SK-N-SH treated with all-trans-retinoic acid at 6 μM for 48 hours (cell line): ENCODE data around the gene CCDC167.

Experiments used
- ATAC-seq: fragments of 200-7000 bp; cut with Tn5 transposase; 3 replicates; pipeline ENCODE4 v1.9.1; 2020; ENCODE audit warnings: mild to moderate bottlenecking, moderate library complexity
- ARNTL ChIP-seq: fragments of 450-650 bp; formaldehyde crosslinking; IDR thresholded peaks from 2 replicates; pipeline ENCODE4 v1.5.0; 2020; ENCODE audit warnings: low read depth, mild to moderate bottlenecking, moderate library complexity, borderline replicate concordance
- BACH2 ChIP-seq: fragments of 250-450 bp; sonication (Bioruptor Pico); IDR thresholded peaks from 2 replicates; pipeline ENCODE4 v1.9.0; 2021; ENCODE audit warnings: mild to moderate bottlenecking, borderline replicate concordance
- CREB5 ChIP-seq: fragments of 250-450 bp; sonication (Bioruptor Pico); IDR thresholded peaks from 2 replicates; pipeline ENCODE4 v1.5.1; 2020; ENCODE audit warnings: low read depth, mild to moderate bottlenecking, moderate library complexity
- CSDC2 ChIP-seq: fragments of 250-450 bp; sonication (Bioruptor Pico); IDR thresholded peaks from 2 replicates; pipeline ENCODE4 v1.5.0; 2020; ENCODE audit warnings: mild to moderate bottlenecking, moderate library complexity
- ESRRG ChIP-seq: fragments of 250-450 bp; sonication (Bioruptor Pico); IDR thresholded peaks from 2 replicates; pipeline ENCODE4 v1.6.1; 2021; ENCODE audit warnings: mild to moderate bottlenecking
- GLIS3 ChIP-seq: fragments of 250-450 bp; sonication (Bioruptor Pico); IDR thresholded peaks from 2 replicates; pipeline ENCODE4 v1.5.0; 2020; ENCODE audit warnings: mild to moderate bottlenecking, moderate library complexity
- ISL1 ChIP-seq: fragments of 250-450 bp; sonication (Bioruptor Pico); IDR thresholded peaks from 2 replicates; pipeline ENCODE4 v2.1.2; 2022; ENCODE audit warnings: mild to moderate bottlenecking, moderate library complexity
- OSR1 ChIP-seq: fragments of 250-450 bp; sonication (Bioruptor Pico); IDR thresholded peaks from 2 replicates; pipeline ENCODE4 v1.8.0; 2022; ENCODE audit warnings: moderate library complexity, mild to moderate bottlenecking, inconsistent platforms
- PATZ1 ChIP-seq: fragments of 250-450 bp; sonication (Bioruptor Pico); IDR thresholded peaks from 2 replicates; pipeline ENCODE4 v1.8.0; 2020; ENCODE audit warnings: mild to moderate bottlenecking, moderate library complexity, borderline replicate concordance
- POU6F1 ChIP-seq: fragments of 250-450 bp; sonication (Bioruptor Pico); IDR thresholded peaks from 2 replicates; pipeline ENCODE4 v1.8.0; 2021; ENCODE audit warnings: low read depth, mild to moderate bottlenecking, moderate library complexity, borderline replicate concordance
- PPARA ChIP-seq: fragments of 250-450 bp; sonication (Bioruptor Pico); IDR thresholded peaks from 2 replicates; pipeline ENCODE4 v1.5.0; 2020; ENCODE audit warnings: mild to moderate bottlenecking, borderline replicate concordance
- RARB ChIP-seq: fragments of 250-450 bp; sonication (Bioruptor Pico); IDR thresholded peaks from 2 replicates; pipeline ENCODE4 v1.8.0; 2021; ENCODE audit warnings: mild to moderate bottlenecking, moderate library complexity
- SNAI2 ChIP-seq: fragments of 250-450 bp; sonication (Bioruptor Pico); IDR thresholded peaks from 2 replicates; pipeline ENCODE4 v1.5.0; 2020; ENCODE audit warnings: mild to moderate bottlenecking, moderate library complexity
- TCF4 ChIP-seq: fragments of 250-450 bp; sonication (Bioruptor Pico); IDR thresholded peaks from 2 replicates; pipeline ENCODE4 v1.8.0; 2021; ENCODE audit warnings: mild to moderate bottlenecking, moderate library complexity, borderline replicate concordance
- TOX ChIP-seq: fragments of 250-450 bp; sonication (Bioruptor Pico); IDR thresholded peaks from 2 replicates; pipeline ENCODE4 v1.8.0; 2021; ENCODE audit warnings: mild to moderate bottlenecking, moderate library complexity, borderline replicate concordance
- TSHZ2 ChIP-seq: fragments of 250-450 bp; sonication (Bioruptor Pico); IDR thresholded peaks from 2 replicates; pipeline ENCODE4 v1.5.0; 2020; ENCODE audit warnings: mild to moderate bottlenecking, moderate library complexity
- ZC3H10 ChIP-seq: fragments of 250-450 bp; sonication (Bioruptor Pico); IDR thresholded peaks from 2 replicates; pipeline ENCODE4 v1.5.1; 2021; ENCODE audit warnings: mild to moderate bottlenecking, moderate library complexity
- ZFP3 ChIP-seq: fragments of 250-450 bp; sonication (Bioruptor Pico); IDR thresholded peaks from 2 replicates; pipeline ENCODE4 v1.5.0; 2020; ENCODE audit warnings: mild to moderate bottlenecking, moderate library complexity
- ZFP30 ChIP-seq: fragments of 450-650 bp; formaldehyde crosslinking; IDR thresholded peaks from 2 replicates; pipeline ENCODE4 v1.5.0; 2022; ENCODE audit warnings: mild to moderate bottlenecking, moderate library complexity
- ZNF565 ChIP-seq: fragments of 450-650 bp; formaldehyde crosslinking; conservative IDR thresholded peaks from 2 replicates; pipeline ENCODE4 v1.5.0; 2020; ENCODE audit warnings: low read depth, mild to moderate bottlenecking, moderate library complexity
- ZNF70 ChIP-seq: fragments of 450-650 bp; formaldehyde crosslinking; IDR thresholded peaks from 2 replicates; pipeline ENCODE4 v1.5.0; 2020; ENCODE audit warnings: mild to moderate bottlenecking, moderate library complexity
- ZNF8 ChIP-seq: fragments of 450-650 bp; formaldehyde crosslinking; IDR thresholded peaks from 2 replicates; pipeline ENCODE4 v1.5.0; 2020; ENCODE audit warnings: mild to moderate bottlenecking, moderate library complexity

The CCDC167 gene

GRCh38 chr6:37540390-37540789 is 40.7 kb upstream of the CCDC167 start:
- ATAC-seq = no peak
- TF ChIP-seq PATZ1 (CRISPR knock-in tag) = no peak
- no peak for TF ChIP-seq TCF4 (CRISPR knock-in tag)
- TF ChIP-seq ZC3H10 (CRISPR knock-in tag) = no peak
- TF ChIP-seq CSDC2 (CRISPR knock-in tag) = no peak
- no peak for TF ChIP-seq ZFP3 (CRISPR knock-in tag)
- no peak for TF ChIP-seq ISL1 (CRISPR knock-in tag)
- no peak for TF ChIP-seq TOX (CRISPR knock-in tag)
- TF ChIP-seq CREB5 (CRISPR knock-in tag) = no peak
- TF ChIP-seq ZFP30 (CRISPR knock-in tag) = no peak
- no peak for TF ChIP-seq SNAI2 (CRISPR knock-in tag)
- TF ChIP-seq GLIS3 (CRISPR knock-in tag) = no peak
- no peak for TF ChIP-seq ZNF8 (CRISPR knock-in tag)
- TF ChIP-seq PPARA = no peak
- TF ChIP-seq RARB (CRISPR knock-in tag) = no peak

GRCh38 chr6:37540029-37540352 is 40.3 kb upstream of the CCDC167 start:
- no peak for ATAC-seq
- no peak for TF ChIP-seq POU6F1 (CRISPR knock-in tag)
- TF ChIP-seq ZNF8 (CRISPR knock-in tag) = no peak
- TF ChIP-seq TSHZ2 (CRISPR knock-in tag) = no peak
- no peak for TF ChIP-seq ZC3H10 (CRISPR knock-in tag)
- TF ChIP-seq RARB (CRISPR knock-in tag) = no peak
- no peak for TF ChIP-seq SNAI2 (CRISPR knock-in tag)
- no peak for TF ChIP-seq ZFP30 (CRISPR knock-in tag)
- no peak for TF ChIP-seq CSDC2 (CRISPR knock-in tag)
- no peak for TF ChIP-seq BACH2
- no peak for TF ChIP-seq ZNF565 (CRISPR knock-in tag)
- no peak for TF ChIP-seq ZFP3 (CRISPR knock-in tag)
- TF ChIP-seq ISL1 (CRISPR knock-in tag) = no peak
- no peak for TF ChIP-seq ZNF70
- no peak for TF ChIP-seq GLIS3 (CRISPR knock-in tag)
- TF ChIP-seq ESRRG = no peak
- TF ChIP-seq TOX (CRISPR knock-in tag) = no peak
- TF ChIP-seq OSR1 (CRISPR knock-in tag) = no peak
- no peak for TF ChIP-seq PPARA
- no peak for TF ChIP-seq ARNTL (CRISPR knock-in tag)
- no peak for TF ChIP-seq PATZ1 (CRISPR knock-in tag)
